ENCODE data around the gene HMGA1.

- TF ChIP-seq CTCF (IDR thresholded peaks at IDR 0.05; ENCODE audit: poor library complexity, severe bottlenecking): no peak
- TF ChIP-seq REST (IDR thresholded peaks at IDR 0.05; ENCODE audit: borderline replicate concordance): no peak
- TF ChIP-seq RAD21 (conservative IDR thresholded peaks at IDR 0.05): no peak
Measured at GRCh38 chr6:34238585-34239499, 2.2 kb downstream of the HMGA1 start.
